Subcutaneous adipose tissue (tissue), 4 donors: ENCODE measurements around the gene C16orf78. TPM values are rescaled to one million over a fixed set of nuclear protein-coding genes. Genes with fewer than 3 reads are reported as not detected.

Experiments used
- total RNA-seq, 4 donors: library from RNA; depleted of rRNA; stranded (reverse); fragments of >200 nt; gene quantifications; one replicate each; pipeline ENCODE4 v1.1.0, GENCODE V29; 2016
- TF ChIP-seq, protein P1 (sequence below): fragments of 450-650 bp; IDR thresholded peaks from one replicate; pipeline ENCODE4 v1.5.1; 2016; ENCODE audit warnings: low read depth, mild to moderate bottlenecking, control low read depth, antibody characterized with exemption, moderate library complexity

C16orf78 gene
- total RNA-seq, 4 donors from 2014 or later, result not detected

DNA sequence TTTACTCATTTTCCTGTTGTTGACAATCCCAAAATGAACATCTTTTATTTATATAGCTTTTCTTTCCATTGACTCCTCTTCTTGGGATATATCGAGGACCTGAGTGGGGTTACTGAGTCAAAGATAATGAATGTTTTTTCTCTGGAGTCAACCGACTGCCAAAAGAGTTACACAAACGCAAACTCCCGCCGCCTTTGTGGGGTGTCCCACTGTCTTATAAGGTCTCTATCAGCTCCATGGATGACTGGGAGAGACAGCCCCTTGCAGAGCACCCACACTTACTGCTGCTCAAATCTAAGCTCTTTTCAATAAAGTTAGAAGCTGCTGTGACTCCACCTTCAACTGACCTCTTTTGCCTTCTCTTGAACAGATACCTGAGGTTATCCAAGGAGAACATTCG lies 25.2 kb downstream of the C16orf78 start:
- TF ChIP-seq, protein P1, sequence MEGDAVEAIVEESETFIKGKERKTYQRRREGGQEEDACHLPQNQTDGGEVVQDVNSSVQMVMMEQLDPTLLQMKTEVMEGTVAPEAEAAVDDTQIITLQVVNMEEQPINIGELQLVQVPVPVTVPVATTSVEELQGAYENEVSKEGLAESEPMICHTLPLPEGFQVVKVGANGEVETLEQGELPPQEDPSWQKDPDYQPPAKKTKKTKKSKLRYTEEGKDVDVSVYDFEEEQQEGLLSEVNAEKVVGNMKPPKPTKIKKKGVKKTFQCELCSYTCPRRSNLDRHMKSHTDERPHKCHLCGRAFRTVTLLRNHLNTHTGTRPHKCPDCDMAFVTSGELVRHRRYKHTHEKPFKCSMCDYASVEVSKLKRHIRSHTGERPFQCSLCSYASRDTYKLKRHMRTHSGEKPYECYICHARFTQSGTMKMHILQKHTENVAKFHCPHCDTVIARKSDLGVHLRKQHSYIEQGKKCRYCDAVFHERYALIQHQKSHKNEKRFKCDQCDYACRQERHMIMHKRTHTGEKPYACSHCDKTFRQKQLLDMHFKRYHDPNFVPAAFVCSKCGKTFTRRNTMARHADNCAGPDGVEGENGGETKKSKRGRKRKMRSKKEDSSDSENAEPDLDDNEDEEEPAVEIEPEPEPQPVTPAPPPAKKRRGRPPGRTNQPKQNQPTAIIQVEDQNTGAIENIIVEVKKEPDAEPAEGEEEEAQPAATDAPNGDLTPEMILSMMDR, result no peak

DNA sequence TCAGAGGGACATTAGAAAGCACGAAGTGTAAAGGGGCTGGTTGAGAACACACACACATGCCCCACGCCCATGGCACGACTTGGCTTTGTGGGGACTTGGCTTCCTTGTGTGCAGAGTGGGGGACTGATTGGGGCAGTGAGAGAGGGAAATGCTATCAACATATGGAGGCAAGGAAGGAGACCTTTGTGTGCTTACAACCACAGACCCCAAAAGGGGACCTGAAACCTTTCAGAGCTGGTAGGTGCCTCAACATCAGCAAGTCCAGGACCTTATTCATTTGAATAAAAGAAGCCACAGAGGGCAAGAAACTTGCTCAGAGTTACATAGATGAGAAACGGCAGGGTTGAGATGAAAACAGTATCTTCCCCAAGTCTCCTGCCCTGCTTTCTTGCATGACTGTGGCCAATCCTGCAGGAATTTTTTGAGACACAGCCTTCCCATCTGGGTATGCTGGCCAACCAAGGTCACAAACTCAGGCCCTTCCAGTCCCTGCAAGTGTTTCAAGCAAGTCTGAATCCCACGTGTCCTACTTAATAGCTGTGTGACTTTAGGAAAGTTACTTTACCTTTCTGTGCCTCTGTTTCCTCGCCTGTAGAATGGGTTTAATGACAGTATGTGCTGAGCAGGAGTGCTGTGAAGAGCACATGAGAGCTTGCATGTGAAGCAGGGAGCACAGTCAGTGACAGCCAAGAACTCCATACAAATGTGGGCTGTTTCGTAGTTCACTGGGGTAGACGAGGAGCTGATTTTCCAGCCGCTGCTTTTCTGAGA lies 26.2 kb downstream of the C16orf78 start:
- TF ChIP-seq, protein P1, result no peak

DNA sequence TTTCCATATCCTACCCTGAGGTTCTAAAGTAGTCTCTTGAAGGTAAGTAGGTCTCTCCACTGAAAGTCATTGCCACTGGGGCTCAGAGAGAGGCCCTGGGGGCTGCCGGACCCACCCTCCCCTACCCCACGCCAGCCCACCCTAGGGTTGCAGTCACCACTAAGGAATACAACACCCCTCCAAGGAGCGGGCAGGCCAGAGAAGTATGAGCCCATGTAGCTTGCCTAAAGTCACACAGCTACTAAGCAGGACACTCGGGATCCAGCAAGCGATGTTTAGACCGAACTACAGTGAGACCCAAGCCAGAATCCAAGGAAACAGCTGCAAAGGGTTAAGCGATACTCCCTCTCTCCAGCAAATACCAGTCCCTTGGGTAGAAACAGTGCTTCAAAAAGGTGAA lies 27.0 kb downstream of the C16orf78 start:
- TF ChIP-seq, protein P1, result no peak

DNA sequence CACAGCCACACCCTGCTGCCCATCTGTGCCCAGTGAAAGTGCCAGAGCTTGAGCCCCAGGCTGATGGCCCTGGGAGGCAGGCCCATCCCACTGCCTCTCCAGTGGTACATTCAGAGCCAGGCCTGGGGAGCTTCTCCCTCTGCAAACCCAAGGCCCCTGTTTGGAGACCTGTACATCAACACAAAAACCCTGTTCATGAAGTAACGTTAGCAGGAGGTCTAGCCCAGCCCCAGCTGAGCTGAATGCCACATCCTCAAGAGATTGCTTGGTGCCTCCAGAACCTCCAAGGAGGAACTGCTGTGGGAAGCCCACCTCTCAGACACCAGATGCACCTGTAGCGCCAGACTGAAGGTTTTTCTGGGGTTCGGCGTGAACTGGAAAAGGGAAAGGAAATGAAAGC lies 31.5 kb downstream of the C16orf78 start:
- TF ChIP-seq, protein P1, result no peak

DNA sequence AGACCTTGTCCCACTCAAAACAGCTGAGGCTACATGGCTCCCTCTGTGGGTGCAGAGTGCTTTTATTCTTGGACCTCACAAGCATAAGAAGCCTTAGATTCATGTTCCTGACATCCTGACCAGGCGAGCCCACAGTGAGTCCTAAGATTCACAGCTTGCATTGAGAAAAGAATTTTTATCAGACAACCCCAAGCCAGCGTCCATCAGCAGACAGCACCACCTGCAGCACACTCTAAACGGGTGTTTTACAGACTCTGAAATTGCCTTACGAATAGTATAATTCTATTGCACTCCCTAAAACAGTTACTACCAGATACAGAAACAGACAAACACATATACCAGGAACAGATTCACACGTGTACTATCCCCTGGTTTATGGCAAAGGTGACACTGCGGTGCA lies 31.9 kb downstream of the C16orf78 start:
- TF ChIP-seq, protein P1, result no peak

DNA sequence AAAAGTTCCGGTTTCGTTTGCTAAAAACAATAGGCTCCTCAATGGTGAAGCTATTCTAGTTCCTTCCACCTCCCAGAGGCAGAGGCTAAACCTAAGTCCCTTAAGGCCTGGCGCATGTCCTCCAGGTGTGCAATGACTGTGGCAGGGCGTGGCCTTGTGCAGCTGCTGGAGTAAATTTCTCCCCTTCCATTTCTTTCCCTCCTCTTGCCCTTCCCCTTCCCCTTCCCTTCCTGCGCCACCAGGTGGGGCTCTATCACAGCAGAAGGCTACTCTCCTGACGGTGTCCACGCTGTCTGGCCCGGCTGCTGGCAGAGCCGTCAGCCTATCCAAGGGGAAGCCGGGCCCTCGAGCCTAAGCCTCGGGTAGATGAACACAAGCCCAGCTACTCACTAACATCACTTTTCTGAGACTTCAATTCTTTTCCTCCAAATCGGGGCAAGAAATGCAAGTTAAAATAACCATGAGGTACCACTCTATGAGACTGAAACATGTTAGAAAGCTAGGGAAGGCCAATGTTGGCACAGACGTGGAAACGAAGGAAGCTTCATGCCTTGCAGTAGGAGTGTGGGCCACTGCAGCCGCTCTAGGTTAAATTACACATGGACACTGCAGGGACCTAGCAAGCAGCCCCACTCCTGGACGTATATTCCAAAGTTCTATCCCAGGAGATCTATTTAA lies 34.4 kb downstream of the C16orf78 start:
- TF ChIP-seq, protein P1, result no peak

DNA sequence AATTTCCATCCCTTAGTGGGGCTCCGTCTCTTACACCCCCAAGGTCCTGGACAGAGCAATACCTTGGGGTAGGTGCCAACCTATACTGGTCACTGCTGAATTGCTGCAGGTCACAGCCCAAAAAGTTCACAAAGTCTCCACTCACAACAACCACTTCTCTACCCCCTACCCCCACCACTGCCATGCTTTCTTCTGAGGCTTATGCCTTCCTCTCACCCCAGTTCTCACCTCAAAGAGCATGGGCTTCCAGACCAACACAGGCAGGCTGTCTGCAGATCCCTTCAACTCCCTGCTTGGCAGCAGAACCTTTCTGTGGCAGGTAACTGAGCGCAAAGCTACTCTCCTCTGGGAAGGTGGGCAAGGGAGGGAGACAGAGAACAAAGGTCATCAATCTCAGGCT lies 35.5 kb downstream of the C16orf78 start:
- TF ChIP-seq, protein P1, result no peak
